HG03097 (cell line): Measurements from ENCODE around the gene ACTR3.

Source experiments
- ATAC-seq: cut with Tn5 transposase; IDR thresholded peaks from one replicate; pipeline ENCODE4 v1.9.1; 2021; ENCODE audit not compliant: unreplicated experiment, low FRiP score

ACTR3 gene

DNA sequence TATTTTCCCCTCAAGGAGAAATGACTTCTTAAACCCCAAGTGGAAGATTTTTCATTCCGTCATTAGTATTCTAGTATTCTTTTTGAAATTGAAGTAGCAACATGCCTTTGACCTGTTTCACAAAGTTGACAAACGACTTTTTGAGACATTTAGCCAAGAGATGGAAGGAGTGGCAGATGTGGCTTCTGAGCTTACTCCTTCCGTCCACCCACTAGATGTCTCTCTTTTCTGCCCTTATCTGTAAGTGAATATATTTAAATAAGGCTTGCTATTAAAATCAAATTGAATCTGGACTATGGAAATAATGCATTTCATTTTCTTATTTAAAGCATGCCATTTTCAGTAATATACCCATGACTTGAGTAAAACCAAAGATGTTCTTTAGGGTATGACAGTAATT lies 74.1 kb downstream of the ACTR3 start:
- no peak for ATAC-seq

DNA sequence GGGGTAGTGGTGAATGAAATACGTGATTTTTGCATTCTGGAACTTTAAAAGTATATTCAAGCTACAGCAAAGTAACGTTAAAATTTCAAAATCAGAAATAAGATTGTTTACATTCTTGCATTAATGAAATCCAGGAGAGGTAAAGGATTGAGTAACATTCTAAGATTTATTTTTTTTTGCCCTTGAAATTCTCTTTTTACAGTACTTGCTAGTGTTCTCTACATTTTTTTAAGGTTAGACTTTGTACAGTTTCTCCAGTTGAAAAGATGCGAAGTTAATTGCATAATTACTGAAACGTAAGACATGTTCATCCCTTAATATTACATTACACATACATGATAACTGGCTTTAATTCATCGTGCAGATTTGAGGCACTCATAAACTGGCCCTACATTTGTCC lies 74.5 kb downstream of the ACTR3 start:
- no peak for ATAC-seq

DNA sequence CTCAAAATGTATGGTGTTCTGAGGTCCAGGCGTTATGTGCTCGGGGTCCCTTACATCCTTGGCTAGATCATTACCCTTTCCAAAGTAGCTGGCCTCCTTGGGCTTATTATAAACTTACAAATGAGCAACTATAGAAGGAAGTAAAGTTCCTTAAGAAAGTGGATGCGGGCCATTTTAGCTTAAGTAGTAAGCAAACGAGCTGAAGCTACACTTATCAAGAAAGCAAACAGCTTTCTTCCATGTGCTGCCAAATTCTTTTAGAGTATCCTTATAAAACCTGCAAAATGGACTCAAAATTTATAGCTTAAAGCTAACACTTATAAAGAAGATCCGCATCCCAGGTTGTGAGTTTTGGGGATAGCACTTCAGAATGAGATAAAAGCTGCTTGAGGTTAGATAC lies 75.3 kb downstream of the ACTR3 start:
- no peak for ATAC-seq

DNA sequence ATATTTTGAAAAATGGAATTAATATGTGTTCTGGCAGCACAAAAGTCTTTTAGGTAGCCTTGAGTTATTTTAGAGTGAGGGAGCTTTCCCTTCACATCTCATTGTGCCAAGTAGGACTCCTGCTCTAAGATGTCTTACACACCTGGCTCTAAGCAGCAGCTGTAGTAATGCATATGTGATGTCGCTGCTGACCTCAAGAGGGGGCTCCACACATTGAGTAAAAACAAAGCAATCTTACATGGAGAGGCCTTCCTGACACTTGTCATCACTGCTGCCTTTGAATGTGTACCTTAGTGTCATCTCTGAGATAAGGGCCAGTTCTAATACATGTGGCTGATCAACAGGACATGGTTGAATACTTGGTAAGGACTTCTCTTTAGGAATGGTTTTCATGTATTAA lies 75.8 kb downstream of the ACTR3 start:
- ATAC-seq = peak; percentile 72

DNA sequence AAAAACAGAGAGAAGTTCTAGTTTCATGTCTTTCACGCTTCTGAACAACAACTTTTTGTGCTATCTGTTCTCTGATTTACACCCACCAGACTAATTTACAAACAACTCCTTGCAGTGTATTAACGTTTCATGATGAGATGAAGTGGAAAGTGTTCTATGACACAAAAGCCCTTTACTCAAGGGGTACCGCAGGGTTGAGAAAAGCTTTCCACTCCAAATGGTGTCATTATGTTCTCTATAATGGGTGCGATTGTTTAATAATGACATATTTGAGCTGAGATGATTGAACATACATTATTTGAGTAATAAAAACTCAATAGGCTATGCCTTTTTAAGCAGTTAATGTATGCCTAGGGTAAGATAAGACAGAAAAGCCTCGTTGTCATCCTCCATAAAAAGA lies 76.3 kb downstream of the ACTR3 start:
- ATAC-seq = no peak

DNA sequence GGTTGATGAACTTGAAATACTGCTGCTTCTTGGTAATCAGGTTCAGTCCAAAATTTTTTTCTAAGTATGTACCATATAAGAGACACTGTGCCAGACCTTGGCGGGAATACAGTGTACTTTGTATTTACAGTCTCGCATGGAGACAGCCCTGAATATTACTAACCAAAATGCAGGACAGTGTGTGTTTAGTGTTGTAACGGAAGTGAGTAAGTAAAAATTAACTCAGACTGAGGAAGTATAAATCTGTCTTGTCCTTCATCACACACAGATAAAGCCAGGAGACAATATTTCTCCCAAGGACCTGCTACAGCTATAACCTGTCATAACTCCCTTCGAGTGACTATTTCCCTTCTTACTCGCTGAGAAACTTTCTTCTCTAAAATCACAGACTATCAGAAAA lies 76.9 kb downstream of the ACTR3 start:
- ATAC-seq = peak; percentile 57

DNA sequence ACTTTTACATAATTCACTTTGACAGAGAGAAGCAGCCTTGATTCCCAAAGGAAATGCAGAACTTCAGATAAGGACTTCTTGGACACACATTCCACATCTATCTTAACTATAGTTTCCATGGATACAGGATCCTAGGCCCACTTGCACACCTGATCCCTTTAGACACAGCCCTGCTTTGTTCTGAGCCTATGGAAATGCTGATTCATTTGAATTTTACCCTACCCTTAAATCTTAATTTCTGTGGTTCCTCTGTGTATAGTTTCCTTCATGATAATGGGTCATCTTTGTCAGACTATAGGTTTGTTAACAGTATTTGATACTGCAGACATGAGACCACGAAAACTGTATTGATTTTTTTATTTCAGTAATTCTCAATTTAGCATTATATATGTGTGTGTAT lies 77.4 kb downstream of the ACTR3 start:
- ATAC-seq = no peak

DNA sequence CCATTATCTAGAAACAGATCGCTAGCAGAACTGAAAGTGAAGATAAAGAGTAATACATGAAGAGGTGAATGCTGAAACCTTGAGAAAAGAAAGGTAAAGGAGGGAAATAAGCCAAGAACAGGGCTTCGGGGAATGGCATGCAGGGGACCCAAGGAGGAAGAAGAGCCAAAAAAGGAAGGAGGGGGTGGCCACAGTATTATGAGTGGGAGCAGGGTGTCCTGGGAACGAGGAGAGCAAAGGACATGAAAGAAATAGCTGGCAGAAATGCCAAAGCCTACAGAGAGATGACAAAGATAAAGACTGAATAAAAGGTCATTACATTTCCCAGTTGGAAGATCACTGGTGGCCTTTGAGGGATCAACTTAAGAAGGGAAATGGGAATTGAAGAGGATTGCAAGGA lies 82.9 kb downstream of the ACTR3 start:
- ATAC-seq = no peak

DNA sequence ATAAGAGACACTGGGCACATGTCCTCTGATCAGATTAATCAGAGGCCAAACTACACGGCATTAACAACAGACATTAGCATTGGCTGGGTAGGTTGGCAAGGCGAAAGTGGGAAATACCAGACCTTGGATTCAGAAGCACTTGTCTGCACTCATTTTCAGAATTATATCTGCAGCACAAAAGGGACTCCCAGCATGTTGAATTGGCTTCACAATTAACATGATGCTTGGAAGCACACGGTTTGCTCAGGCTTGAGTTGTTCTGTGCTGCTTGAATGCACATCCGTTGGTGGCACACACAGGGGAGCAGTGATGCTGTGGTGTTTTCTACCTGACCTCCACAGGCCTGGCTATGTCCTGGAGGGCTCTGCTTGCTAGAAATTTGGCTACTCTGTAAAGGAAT lies 83.9 kb downstream of the ACTR3 start:
- no peak for ATAC-seq

DNA sequence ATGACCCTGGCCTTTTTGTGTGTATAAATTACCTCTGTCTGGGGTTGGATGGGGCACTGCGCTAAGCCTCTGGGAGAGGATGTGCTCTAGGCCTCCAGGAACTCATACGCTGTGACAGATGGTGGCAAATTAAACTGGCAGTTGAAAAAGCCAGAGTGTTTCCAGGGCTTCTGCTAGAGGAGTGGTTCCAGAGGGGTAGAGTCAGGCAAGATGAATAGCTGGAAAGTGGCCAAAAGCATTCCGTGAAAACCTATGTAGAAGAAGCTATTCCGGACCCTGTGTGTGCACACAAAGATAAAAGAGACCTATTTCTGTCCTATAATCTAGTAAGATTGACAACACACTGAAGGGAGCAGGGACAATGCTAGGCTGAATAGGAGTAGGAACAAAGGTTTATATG lies 84.8 kb downstream of the ACTR3 start:
- no peak for ATAC-seq

DNA sequence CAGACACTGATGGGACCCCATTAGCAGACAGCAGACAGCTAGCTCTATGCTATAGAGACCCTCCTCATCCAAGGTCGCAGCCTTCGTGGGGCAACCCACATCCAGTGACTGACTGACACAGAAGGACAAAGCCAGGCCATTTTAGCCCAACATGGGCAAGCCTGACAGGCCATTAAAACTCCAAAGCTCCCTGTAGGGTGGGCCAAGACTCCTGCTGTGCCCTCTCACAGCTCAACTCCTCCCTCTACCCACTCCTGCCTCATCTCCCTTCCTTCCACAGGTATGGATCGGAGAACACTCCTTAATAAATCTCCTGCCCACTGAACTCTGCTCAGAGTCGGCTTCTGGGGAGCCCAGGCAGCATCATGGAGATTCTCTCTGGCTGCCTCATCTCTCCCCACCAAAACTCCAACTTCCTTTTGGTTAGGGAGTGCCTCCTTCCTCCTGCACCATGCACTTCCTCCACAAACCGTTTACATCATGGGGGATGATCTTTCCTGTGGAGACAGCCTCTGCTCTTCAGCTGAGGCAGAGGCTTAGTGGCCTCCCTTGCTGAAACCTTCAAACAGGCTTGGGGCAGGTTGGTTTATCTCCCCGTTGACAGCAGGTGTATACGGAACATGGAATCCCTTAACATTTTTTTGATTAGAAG lies 86.5 kb downstream of the ACTR3 start:
- ATAC-seq = no peak

DNA sequence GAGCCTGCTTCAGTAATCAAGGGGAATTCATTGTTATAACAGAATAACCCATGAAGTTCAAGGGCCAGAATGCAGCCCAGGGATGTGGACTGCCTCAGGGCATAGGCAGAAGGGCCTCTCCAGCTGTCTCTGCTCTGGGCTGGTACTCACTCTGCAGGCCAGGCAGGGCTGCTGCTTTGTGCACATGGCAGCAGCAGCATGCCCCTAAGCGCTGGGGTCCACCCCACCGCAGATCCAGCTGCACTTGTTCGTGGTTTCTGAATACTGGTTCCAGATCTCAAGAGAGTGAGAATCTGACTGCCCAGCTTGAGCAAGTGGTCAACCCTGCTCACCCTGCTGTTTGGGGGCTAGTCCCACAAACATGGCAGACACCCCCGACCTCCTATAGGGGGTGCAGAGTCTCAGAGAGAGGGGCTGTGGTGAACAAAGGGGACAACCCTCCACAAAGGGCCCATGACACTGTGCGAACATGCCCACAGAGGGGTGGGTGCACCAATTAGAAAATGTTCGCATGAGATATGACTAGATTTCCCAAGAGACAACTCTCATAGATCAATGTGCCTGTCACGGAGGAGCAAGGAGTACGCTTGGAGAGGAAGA lies 87.3 kb downstream of the ACTR3 start:
- no peak for ATAC-seq

DNA sequence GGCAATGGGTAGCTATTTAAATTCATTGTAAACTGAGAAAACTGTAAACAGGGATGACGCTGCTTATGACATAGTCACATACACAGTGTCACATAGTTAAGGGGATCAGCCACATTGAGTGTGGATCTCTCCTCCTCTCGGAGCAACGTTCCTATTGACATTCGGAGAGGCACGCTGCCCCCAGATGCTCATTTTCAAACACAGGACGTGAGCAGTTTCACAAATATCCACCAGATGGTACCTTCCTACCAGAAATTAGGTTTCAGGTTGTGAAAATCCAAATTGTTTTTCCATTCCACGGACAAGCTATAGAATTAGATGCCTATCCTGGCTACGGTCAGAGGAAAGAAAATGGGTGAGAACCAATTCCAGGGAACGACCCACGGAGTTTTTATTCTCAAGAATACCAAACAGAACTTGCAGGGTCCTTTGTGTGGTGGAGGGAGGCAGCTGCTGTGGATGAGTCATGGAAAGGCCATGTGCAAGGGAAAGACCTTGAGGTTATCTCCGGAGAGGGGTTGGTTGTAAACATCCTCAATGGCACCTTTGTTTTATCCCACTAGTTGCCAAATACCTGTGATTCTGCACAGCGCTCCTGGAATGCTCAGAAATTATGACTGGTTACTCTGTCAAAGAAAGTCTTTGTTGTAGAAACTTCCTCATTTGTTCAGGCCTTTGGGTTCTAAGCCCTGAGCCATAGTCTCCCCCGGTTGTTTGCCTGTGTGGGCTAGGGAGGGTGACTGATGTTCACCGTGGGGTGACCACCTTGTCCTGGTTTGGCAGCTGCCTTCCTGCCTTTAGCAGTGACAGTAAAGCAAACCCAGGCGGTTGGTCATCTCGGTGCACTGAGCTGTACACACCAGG lies 88.0 kb downstream of the ACTR3 start:
- ATAC-seq = no peak

DNA sequence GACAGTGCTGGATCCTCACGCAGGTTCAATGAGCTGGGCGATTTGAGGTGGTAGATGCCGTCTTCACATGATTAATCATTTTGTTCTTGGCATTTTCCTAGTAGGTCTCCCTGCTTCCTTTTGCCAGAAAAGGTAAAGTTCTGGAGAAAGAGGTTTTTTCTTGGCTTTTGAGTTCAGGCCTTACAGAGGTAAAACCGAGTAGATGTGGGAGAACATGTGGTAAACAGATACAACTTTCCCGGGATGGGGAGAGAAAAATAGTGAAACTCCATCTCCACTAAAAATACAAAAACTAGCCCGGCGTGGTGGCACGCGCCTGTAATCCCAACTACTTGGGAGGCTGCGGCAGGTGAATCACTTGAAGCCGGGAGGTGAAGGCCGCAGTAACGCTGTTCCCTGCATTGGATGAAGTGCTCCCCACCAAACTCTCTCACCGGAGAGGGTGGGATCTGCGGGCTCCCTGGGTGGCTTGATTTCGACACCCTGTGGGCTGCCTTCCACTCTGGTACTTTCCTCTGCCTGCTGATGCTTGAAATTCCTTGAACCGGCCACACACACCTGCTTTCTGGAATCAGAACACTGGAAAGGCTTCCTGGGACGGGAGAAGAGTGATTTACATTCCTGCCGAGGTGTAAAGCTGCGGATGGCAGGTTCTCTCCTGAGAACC lies 88.8 kb downstream of the ACTR3 start:
- ATAC-seq = no peak

DNA sequence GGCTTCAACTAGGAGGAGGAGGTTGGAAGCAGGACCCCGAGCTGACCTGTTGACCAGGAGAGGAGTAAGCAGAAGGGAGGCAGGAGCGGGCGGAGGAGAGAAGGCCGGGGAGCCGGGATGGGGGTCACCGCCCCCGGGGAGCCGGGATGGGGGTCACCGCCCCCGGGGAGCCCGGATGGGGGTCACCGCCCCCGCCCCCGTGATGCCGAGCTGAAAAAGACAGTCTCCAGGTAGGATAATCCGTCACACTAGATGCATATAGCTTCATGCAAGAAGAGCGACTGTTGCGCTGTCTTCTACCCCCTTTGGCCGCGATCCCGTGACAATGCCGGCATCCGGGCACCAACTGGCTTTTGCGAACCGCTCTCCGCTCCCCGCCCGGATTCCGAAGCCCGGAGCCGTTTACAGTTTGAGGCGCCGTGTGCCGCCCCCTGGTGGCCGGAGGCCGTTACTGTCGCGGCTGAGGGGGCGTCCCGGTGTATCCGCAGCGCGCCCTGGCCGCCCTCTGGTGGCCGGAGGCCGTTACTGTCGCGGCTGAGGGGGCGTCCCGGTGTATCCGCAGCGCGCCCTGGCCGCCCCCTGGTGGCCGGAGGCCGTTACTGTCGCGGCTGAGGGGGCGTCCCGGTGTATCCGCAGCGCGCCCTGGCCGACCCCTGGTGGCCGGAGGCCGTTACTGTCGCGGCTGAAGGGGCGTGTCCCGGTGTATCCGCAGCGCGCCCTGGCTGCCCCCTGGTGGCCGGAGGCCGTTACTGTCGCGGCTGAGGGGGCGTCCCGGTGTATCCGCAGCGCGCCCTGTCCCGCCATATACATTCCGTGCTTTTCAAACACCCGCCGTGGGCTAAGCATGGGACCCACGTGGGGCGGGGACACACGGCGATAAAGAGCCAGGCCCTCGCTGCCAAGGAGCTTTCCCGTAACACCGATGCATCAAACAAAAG lies 89.6 kb downstream of the ACTR3 start:
- ATAC-seq = no peak

DNA sequence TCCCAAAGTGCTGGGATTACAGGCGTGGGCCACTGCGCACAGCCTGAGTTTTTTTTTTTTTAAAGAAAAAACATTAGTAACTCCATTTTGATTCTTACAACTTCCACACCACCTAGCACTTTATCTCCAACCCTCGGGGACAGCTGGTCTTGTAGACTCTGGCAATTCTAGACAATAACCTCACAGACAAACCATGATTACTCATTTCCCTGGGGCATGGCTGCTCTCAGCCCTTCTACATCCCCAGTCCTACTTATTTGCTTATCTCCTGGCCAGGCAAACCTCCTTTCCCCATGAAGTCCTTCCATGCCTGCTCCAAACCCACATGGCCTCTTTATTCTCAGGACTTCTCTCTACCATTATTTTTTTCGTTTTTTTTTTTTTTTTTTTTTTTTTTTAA lies 91.1 kb downstream of the ACTR3 start:
- no peak for ATAC-seq

DNA sequence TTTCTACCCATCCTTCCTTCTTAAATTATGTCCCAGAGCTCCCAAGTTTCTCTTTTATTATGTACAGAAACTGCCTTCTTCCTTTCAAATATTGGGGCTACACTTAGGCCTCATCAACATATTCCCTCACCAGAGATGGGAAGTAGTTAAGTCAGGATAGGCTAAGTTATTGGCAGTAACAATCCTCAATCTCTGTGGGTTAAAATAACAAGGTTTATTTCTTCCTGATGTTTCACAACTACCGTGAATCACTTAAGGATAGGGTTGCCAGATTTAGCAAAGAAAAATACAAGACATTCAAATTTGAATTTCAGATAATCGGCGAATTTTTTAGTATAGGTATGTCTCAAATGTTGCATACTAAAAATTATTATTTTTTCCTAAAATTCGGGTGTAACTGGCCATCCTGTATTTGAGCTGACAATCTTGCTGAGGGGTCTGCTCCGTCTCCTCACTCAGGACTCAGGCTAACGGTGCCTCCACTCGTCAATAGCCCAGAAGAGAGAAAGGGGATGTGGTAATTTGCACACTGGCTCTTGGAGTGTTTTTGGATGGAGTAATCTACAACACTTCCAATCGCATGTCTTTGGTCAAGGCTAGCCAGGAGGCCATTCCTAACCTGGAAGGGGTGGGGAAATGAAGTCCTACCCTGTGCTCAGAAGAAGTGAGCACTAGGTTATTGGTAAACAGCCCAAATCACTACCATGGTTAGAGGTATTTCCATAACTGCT lies 91.7 kb downstream of the ACTR3 start:
- ATAC-seq = no peak

DNA sequence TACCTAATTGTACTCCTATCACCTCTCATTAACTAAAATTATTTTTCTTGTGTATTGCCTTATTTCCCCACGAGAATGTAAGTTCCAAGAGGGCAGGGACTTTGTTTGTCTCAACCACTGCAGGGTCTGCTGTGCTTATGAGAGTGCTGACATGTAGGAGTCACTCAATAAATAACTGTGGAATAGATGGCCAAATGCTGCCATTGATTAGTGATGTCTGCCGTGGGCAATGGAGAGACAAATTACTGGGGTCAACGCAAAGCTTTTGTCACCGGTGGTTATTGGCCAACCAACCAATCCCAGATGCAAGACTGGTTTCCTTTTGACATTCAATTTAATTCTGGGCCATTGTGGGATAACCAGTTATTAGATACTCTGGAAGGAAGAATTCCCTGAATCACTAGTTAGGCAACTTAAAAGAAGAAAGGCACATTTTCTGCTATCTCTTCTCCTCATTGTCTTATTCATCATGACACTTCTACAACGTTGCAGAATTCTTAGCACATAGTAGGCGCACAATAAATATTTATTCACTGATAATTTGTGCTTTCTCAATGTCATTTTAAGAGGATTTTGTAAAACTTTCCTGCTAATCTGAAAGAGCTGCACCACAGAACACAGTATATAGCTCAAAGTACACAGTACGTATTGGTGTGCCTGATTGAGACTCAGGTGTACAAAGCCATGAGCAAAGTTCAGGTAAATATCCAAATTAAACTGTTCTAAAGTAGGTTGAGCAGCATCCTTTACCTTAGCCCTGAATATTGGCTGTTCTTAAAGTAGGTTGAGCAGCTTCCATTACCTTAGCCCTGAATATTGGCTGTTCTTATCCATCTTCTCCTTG lies 95.9 kb downstream of the ACTR3 start:
- ATAC-seq = no peak
